HEK293T (cell line): ENCODE measurements around the gene USP36.

Experiments used
- CTCF ChIA-PET: fragments of 350-600 bp; formaldehyde crosslinking; extraction: SDS; loops from one replicate; lab custom pipeline; 2021; ENCODE audit warnings: antibody characterized with exemption, inconsistent platforms; lab: Yijun Ruan, JAX
- POLR2A ChIA-PET: fragments of 350-600 bp; formaldehyde crosslinking; extraction: SDS; loops from one replicate; lab custom pipeline; 2020; ENCODE audit warnings: antibody characterized with exemption, inconsistent platforms; lab: Yijun Ruan, JAX
- DNase-seq: peaks from one replicate; pipeline ENCODE4 v3.0.0; 2012; ENCODE audit warnings: mixed read lengths; ENCODE audit errors: extremely low spot score
- ARNT ChIP-seq: fragments of 450-650 bp; IDR thresholded peaks from 2 replicates; pipeline ENCODE4 v1.6.1; 2017; ENCODE audit warnings: mild to moderate bottlenecking
- BHLHE40 ChIP-seq: fragments of 450-650 bp; IDR thresholded peaks from 2 replicates; pipeline ENCODE4 v1.6.1; 2016; ENCODE audit warnings: mild to moderate bottlenecking, moderate library complexity, borderline replicate concordance
- CTBP1 ChIP-seq: fragments of 450-650 bp; IDR thresholded peaks from 2 replicates; pipeline ENCODE4 v1.6.1; 2016; ENCODE audit warnings: borderline replicate concordance
- ELF4 ChIP-seq: fragments of 450-650 bp; IDR thresholded peaks from 2 replicates; pipeline ENCODE4 v1.6.1; 2017; ENCODE audit warnings: antibody characterized with exemption
- FOXA1 ChIP-seq: fragments of 450-650 bp; IDR thresholded peaks from 2 replicates; pipeline ENCODE4 v1.6.1; 2016; ENCODE audit warnings: mild to moderate bottlenecking
- FOXK2 ChIP-seq: fragments of 450-650 bp; IDR thresholded peaks from 2 replicates; pipeline ENCODE4 v1.6.1; 2016; ENCODE audit warnings: mild to moderate bottlenecking
- FOXM1 ChIP-seq: fragments of 450-650 bp; IDR thresholded peaks from 2 replicates; pipeline ENCODE4 v1.6.1; 2017; ENCODE audit warnings: mild to moderate bottlenecking, borderline replicate concordance
- HDGF ChIP-seq: fragments of 450-650 bp; IDR thresholded peaks from 2 replicates; pipeline ENCODE4 v1.6.1; 2017; ENCODE audit warnings: antibody characterized with exemption, borderline replicate concordance
- L3MBTL2 ChIP-seq: fragments of 450-650 bp; conservative IDR thresholded peaks from 2 replicates; pipeline ENCODE4 v1.6.1; 2016; ENCODE audit warnings: mild to moderate bottlenecking
- LEF1 ChIP-seq: fragments of 450-650 bp; IDR thresholded peaks from 2 replicates; pipeline ENCODE4 v1.6.1; 2017; ENCODE audit warnings: mild to moderate bottlenecking, borderline replicate concordance
- NFRKB ChIP-seq: fragments of 450-650 bp; IDR thresholded peaks from 2 replicates; pipeline ENCODE4 v1.6.1; 2016; ENCODE audit warnings: mild to moderate bottlenecking, moderate library complexity
- SP1 ChIP-seq: fragments of 450-650 bp; IDR thresholded peaks from 2 replicates; pipeline ENCODE4 v1.6.1; 2017
- SUZ12 ChIP-seq: fragments of 450-650 bp; IDR thresholded peaks from 2 replicates; pipeline ENCODE4 v1.6.1; 2016; ENCODE audit warnings: mild to moderate bottlenecking
- TARDBP ChIP-seq: fragments of 450-650 bp; IDR thresholded peaks from 2 replicates; pipeline ENCODE4 v1.6.1; 2016
- ZNF384 ChIP-seq: fragments of 450-650 bp; IDR thresholded peaks from 2 replicates; pipeline ENCODE4 v1.6.1; 2016
- TF ChIP-seq, protein P1 (sequence below): fragments of 450-650 bp; IDR thresholded peaks from 2 replicates; pipeline ENCODE4 v1.6.1; 2016

The USP36 gene

DNA sequence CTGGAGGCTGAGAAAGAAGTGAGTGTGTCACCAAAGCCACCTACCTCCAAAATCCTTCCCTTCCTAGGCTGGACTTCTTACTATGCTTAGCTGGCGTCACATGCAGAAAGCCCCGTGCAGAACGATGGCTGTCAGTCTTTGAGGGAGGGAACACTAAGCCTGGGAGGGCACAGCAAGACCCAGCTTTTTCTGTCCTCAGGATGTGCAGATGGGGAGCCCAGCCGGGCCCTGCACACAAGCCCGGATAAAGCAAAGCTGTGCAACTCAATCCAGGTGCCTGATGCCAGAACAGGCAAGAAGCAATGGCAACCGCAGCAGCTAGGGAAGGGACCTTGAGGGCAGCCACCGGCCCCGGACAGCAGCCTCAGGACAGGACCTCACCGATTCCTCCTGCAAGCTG is 13.9 kb upstream of the USP36 start:
- TF ChIP-seq SP1 = no peak
- TF ChIP-seq FOXA1 = no peak
- TF ChIP-seq ELF4 = no peak
- no peak for TF ChIP-seq LEF1
- no peak for TF ChIP-seq TARDBP
- no peak for TF ChIP-seq FOXM1
- no peak for TF ChIP-seq ARNT
- POLR2A ChIA-PET = interaction anchor here (1.4 kb wide), 2 partner anchors 13 to 22 kb away, joined by 3 to 5 read pairs; no protein-coding TSS in a partner anchor
- CTCF ChIA-PET = interaction anchor here (1.1 to 4.3 kb wide), 3 partner anchors 12 to 122 kb away, joined by 3 to 30 read pairs (median 3); no protein-coding TSS in a partner anchor
- DNase-seq = no peak

DNA sequence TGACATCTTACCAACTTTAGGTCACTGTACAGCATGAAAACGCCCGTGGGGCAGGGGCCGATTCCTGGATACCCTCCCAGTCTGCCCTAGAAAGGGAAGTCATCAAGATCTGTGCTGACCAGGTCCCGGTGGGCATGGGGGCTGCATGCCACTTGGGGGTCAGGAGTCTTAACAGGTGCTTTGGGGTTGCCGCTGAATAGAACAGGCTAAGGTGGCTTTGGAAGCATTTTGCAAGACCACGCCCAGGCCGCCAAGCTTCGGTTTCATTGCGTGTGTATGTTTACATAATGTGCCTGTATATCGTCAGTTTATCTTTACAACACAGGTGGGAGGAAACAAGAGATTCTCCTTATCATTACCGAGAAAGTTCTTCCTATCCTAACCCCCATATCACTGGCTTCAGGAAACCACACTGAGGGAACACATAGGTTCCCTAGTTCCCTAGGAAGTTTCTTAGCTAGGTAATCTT is 13.3 kb upstream of the USP36 start:
- ChIA-PET POLR2A (interaction anchor here (1.4 kb wide), 2 partner anchors 13 to 23 kb away, joined by 3 to 5 read pairs; no protein-coding TSS in a partner anchor), CTCF (interaction anchor here (1.1 to 4.3 kb wide), 3 partner anchors 12 to 122 kb away, joined by 3 to 30 read pairs (median 3); no protein-coding TSS in a partner anchor)
- DNase-seq = no peak
- TF ChIP-seq SUZ12 = no peak

DNA sequence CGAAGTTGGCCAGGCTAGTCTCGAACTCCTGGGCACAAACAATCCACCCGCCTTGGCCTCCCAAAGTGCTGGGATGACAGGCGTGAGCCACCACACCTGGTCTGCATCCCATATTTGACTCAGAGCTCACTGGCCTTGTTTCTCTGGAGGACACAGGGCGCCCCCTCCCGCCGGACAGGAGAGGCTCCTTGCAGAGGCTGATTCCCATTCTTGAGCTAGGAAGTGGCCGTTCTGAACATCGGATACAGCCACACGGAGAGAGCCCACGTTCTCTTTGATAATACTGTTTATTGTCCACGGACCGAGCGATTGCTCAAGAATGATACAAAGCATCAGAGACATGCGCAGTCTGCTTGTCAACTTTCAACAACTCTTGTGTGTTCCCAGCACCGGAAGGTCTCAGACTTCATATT is 12.1 kb upstream of the USP36 start:
- ChIA-PET POLR2A (interaction anchor here (1.2 to 1.5 kb wide), 4 partner anchors 10 to 100 kb away, joined by 3 to 5 read pairs (median 4); partner anchors contain the start of gene USP36), CTCF (interaction anchor here (0.6 to 4.3 kb wide), 20 partner anchors 9 to 652 kb away, joined by 3 to 30 read pairs (median 3); no protein-coding TSS in a partner anchor)
- TF ChIP-seq CTBP1 (no peak), L3MBTL2 (no peak), SP1 (no peak)
- peak; percentile 70 for DNase-seq

DNA sequence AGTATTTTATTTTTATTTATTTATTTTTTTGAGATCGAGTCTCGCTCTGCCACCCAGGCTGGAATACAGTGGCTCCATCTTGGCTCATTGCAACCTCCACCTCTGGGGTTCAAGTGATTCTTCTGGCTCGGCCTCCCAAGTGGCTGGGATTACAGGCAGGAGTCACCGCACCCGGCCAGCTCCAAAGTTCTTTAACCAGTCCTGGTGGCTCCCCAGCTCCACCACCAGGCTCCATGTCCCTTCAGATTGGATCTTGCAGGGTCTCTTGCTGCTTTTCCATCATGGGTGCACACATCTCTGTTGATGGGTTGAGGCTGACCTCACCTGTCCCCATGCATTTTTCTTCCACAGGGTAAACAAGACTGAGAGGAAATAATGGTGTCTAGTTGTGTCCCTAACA is 8.4 kb upstream of the USP36 start:
- POLR2A ChIA-PET = no interaction called here
- DNase-seq = no peak
- TF ChIP-seq ARNT = no peak
- TF ChIP-seq L3MBTL2 = no peak
- TF ChIP-seq, protein P1, sequence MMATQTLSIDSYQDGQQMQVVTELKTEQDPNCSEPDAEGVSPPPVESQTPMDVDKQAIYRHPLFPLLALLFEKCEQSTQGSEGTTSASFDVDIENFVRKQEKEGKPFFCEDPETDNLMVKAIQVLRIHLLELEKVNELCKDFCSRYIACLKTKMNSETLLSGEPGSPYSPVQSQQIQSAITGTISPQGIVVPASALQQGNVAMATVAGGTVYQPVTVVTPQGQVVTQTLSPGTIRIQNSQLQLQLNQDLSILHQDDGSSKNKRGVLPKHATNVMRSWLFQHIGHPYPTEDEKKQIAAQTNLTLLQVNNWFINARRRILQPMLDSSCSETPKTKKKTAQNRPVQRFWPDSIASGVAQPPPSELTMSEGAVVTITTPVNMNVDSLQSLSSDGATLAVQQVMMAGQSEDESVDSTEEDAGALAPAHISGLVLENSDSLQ = no peak
- TF ChIP-seq FOXM1 = no peak
- no peak for TF ChIP-seq TARDBP
- no peak for TF ChIP-seq HDGF
- no peak for TF ChIP-seq ZNF384
- TF ChIP-seq CTBP1 = no peak
- TF ChIP-seq LEF1 = no peak
- no peak for TF ChIP-seq BHLHE40
- no peak for TF ChIP-seq NFRKB
- TF ChIP-seq FOXK2 = no peak
- CTCF ChIA-PET = no interaction called here

DNA sequence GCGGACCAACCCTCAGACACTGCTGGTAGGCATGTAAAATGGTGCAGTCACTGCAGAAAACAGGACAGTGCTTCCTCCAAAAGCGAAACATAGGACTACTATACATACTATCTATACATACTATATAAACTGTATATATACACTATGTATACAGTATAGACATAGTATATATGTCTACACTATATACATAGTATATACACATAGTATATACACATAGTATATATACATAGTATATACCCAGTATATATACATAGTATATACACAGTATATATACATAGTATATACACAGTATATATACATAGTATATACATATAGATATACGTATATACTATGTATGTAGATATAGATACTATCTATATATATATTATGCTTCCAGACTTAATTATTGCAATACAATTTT is 6.4 kb upstream of the USP36 start:
- CTCF ChIA-PET = no interaction called here
- TF ChIP-seq BHLHE40 = no peak
- no peak for TF ChIP-seq ELF4
- TF ChIP-seq, protein P1 = no peak
- TF ChIP-seq ARNT = no peak
- no peak for TF ChIP-seq SP1
- TF ChIP-seq SUZ12 = no peak
- no peak for TF ChIP-seq HDGF
- no peak for TF ChIP-seq TARDBP
- TF ChIP-seq LEF1 = no peak
- POLR2A ChIA-PET = no interaction called here
- DNase-seq = no peak

DNA sequence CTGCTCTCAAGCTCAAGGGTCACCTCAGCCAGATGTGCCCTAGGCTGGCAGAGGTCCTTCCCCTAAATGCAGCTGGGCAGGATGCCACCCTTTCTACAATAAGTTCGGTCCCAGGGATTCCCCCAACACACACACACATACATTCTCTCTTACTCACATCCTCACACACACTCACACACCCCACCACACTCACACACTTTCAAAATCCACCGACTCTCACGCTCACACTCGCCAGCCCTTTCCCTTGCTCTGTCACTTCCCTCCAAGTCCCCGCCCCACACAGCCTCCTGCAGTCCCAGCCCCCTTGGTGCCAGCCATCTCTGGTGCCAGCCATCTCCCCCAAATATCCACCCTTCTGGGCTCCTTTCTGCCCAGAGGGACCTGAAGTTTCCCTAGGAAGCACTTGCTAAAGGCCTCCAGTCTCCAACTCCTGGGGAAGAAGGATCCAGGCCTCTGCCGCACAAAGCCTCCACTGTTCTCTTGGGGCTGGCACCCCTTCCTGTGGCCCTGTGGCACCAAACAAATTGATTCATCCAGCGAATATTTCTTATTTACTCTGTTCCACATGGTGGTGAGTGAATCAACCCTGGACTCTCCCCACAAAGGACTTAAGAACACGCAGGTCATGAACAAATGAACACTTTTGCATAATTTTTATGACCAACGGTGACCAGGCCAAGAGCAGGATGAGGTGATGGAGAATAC is 3.8 kb upstream of the USP36 start:
- no peak for DNase-seq
- TF ChIP-seq FOXA1 (no peak), ZNF384 (no peak), CTBP1 (no peak), SUZ12 (no peak), ELF4 (no peak), TARDBP (no peak), NFRKB (no peak)
- ChIA-PET POLR2A (no interaction called here), CTCF (no interaction called here)

DNA sequence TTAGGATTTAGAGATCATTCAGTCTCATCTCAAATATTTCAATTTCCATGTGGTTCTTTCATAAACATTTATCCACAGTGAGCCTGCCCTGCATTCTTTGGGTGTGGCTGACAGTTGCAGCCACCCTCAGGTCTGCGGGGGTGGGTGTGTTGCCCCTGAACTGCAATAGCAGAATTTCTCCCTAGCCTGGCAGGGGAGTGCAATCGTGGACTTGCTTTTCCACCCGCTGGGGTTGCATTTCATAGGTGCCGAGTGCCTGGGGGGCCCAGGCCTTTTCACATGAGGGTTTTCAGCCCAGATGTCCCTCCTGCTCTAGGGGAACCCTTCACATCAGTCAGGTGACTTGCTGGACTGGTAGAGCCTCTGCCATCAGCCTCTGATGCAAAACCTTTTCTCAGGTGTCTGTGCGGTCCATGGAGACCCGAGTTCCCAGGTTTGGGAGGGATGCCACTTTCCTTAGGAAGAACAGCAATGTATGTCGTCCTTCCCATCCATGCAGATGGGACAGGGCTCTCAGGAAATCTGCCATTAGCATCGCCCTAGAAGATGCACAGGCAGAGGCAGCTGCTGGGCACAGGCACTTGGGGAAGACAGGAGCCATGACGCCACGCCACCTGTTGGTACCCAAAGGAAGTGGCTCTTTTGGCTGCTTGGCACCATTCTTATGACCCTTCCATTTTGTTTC is 2.4 kb upstream of the USP36 start:
- POLR2A ChIA-PET = interaction anchor here (1.3 kb wide), 1 partner anchor 10 kb away, joined by 3 read pairs; no protein-coding TSS in a partner anchor
- DNase-seq = peak; percentile 59
- TF ChIP-seq SUZ12 = no peak
- no peak for TF ChIP-seq HDGF
- TF ChIP-seq ARNT = no peak
- no peak for TF ChIP-seq CTBP1
- TF ChIP-seq SP1 = no peak
- CTCF ChIA-PET = interaction anchor here (0.8 to 1.0 kb wide), 2 partner anchors 10 to 56 kb away, joined by 3 to 7 read pairs; no protein-coding TSS in a partner anchor
